GM12892 (cell line): ENCODE measurements around the gene CYB5R3.
"Not testable (repeated sequence)": the region's sequence is repeated elsewhere in the genome, so short reads cannot be mapped to it uniquely, and the experiment has no call there.

Experiments
- POLR2A ChIP-seq: IDR thresholded peaks from 2 replicates; pipeline ENCODE4 v1.6.1; 2011; ENCODE audit warnings: low read depth, low read length, control low read depth
- POLR2AphosphoS5 ChIP-seq: IDR thresholded peaks from 2 replicates; pipeline ENCODE4 v1.6.1; 2011; ENCODE audit warnings: low read depth, low read length, control low read depth
- TAF1 ChIP-seq: IDR thresholded peaks from 2 replicates; pipeline ENCODE4 v1.6.1; 2011; ENCODE audit warnings: low read depth, mild to moderate bottlenecking, control low read depth, low read length, borderline replicate concordance

DNA sequence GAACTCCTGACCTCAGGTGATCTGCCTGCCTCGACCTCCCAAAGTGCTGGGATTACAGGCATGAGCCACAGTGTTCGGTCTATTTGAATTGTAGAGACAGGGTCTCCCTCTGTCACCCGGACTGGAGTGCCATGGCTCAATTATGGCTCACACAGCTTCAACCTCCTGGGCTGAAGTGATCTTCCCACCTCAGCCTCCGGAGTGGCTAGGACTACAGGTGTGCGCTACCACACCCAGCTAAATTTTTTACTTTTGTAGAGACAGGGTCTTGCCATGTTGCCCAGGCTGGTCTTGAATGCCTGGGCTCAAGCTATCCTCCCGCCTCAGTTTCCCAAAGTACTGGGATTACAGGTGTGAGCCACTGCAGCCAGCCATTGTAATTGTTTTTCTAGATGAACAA, 81.2 kb downstream of the CYB5R3 start:
- not testable (repeated sequence) for TF ChIP-seq POLR2A, POLR2AphosphoS5, TAF1
